Astrocyte (in vitro differentiated cells and primary cell): ENCODE data around the gene DOCK2.

Experiments used
- EZH2 ChIP-seq: IDR thresholded peaks from 2 replicates; pipeline ENCODE4 v1.6.1; 2012; ENCODE audit warnings: mild to moderate bottlenecking, low read length, inconsistent platforms; ENCODE audit not compliant: insufficient read depth
- TF ChIP-seq, protein P1 (sequence below): IDR thresholded peaks from 2 replicates; pipeline ENCODE4 v1.5.1; 2011; ENCODE audit warnings: low read depth, mild to moderate bottlenecking, inconsistent platforms, low read length, moderate library complexity; ENCODE audit not compliant: insufficient read depth

GRCh38 chr5:170104710-170105109 is 467.6 kb downstream of the DOCK2 start:
- TF ChIP-seq, protein P1, sequence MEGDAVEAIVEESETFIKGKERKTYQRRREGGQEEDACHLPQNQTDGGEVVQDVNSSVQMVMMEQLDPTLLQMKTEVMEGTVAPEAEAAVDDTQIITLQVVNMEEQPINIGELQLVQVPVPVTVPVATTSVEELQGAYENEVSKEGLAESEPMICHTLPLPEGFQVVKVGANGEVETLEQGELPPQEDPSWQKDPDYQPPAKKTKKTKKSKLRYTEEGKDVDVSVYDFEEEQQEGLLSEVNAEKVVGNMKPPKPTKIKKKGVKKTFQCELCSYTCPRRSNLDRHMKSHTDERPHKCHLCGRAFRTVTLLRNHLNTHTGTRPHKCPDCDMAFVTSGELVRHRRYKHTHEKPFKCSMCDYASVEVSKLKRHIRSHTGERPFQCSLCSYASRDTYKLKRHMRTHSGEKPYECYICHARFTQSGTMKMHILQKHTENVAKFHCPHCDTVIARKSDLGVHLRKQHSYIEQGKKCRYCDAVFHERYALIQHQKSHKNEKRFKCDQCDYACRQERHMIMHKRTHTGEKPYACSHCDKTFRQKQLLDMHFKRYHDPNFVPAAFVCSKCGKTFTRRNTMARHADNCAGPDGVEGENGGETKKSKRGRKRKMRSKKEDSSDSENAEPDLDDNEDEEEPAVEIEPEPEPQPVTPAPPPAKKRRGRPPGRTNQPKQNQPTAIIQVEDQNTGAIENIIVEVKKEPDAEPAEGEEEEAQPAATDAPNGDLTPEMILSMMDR, result no peak
- TF ChIP-seq EZH2, result no peak
